ENCODE data around the gene ASPRV1. TPM values are rescaled to one million over a fixed set of nuclear protein-coding genes. Genes with fewer than 3 reads are reported as not detected.
"Not testable (repeated sequence)": the region's sequence is repeated elsewhere in the genome, so short reads cannot be mapped to it uniquely, and the experiment has no call there.

The ASPRV1 gene
- polyA plus RNA-seq, 1 donor (not counting 4 experiments of a cell fraction or from before 2014, with no cell fraction given), result 1.5 TPM

DNA sequence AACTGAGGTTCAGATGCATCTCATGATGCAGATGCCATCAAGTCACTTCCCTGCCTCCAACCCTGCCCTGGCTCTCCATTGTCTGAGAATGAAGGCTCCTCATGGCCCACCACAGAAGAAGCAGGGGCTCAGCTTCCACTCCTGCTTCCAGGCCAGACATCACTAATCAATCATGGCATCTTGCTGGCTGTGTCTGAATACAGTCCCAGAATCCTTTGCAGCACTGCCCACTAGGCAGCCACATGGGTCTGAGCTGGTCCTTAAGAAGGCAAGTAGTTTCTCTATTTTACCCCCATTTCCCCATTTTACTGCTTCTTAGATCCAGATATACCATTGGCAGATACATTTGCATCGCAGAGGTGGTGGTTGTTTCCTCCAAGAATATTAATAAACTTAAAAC lies 7.3 kb downstream of the ASPRV1 start:
- DNase-seq (ENCODE audit: low read depth, low spot score), result no peak
- dilution Hi-C loops (cut with MboI; ENCODE audit: extremely low pct_ligation_motif_present, low sequenced_read_pairs), result no loop called here
- Histone ChIP-seq H2AFZ (ENCODE audit: control insufficient read depth, low read length) (no peak overlapping the region), H3K27ac (ENCODE audit: control insufficient read depth, insufficient read depth, low read length) (no peak overlapping the region), H3K4me2 (ENCODE audit: control insufficient read depth, extremely low read depth, insufficient read depth, low read depth, low read length) (no peak overlapping the region), H3K27me3 (ENCODE audit: control insufficient read depth, extremely low read depth, insufficient read depth, low read length) (no peaks in the 10 kb centered on the region), H3K36me3 (ENCODE audit: control insufficient read depth in 2 of 2, extremely low read depth in 1 of 2, insufficient read depth in 2 of 2, low read length in 2 of 2) (no peaks in the 10 kb centered on the region), H3K4me3 (ENCODE audit: control insufficient read depth in 2 of 3, extremely low read depth in 1 of 3, insufficient read depth in 2 of 3, low read depth in 1 of 3, low read length in 3 of 3) (no peak overlapping the region), H3K4me1 (ENCODE audit: control insufficient read depth, extremely low read depth, insufficient read depth, low read length) (no peaks in the 10 kb centered on the region), H4K20me1 (ENCODE audit: control insufficient read depth, extremely low read depth, insufficient read depth, low read length) (no peaks in the 10 kb centered on the region), H3K9me1 (ENCODE audit: control insufficient read depth, extremely low read depth, insufficient read depth, low read length) (no peaks in the 10 kb centered on the region), H3K79me2 (ENCODE audit: control insufficient read depth, insufficient read depth, low read length) (no peaks in the 10 kb centered on the region), H3K9ac (ENCODE audit: control insufficient read depth, extremely low read depth, insufficient read depth, low read length) (no peak overlapping the region), H3K9me3 (ENCODE audit: control insufficient read depth, low read depth, low read length) (no peaks in the 10 kb centered on the region)
- no peak for TF ChIP-seq EZH2 (IDR thresholded peaks at IDR 0.05; ENCODE audit: low read length)
- TF ChIP-seq, protein P1, sequence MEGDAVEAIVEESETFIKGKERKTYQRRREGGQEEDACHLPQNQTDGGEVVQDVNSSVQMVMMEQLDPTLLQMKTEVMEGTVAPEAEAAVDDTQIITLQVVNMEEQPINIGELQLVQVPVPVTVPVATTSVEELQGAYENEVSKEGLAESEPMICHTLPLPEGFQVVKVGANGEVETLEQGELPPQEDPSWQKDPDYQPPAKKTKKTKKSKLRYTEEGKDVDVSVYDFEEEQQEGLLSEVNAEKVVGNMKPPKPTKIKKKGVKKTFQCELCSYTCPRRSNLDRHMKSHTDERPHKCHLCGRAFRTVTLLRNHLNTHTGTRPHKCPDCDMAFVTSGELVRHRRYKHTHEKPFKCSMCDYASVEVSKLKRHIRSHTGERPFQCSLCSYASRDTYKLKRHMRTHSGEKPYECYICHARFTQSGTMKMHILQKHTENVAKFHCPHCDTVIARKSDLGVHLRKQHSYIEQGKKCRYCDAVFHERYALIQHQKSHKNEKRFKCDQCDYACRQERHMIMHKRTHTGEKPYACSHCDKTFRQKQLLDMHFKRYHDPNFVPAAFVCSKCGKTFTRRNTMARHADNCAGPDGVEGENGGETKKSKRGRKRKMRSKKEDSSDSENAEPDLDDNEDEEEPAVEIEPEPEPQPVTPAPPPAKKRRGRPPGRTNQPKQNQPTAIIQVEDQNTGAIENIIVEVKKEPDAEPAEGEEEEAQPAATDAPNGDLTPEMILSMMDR (optimal IDR thresholded peaks at IDR 0.05 in 1 of 3, IDR thresholded peaks at IDR 0.05 in 1 of 3, conservative IDR thresholded peaks at IDR 0.05 in 1 of 3; ENCODE audit: extremely low read depth in 1 of 3, insufficient read depth in 2 of 3, low read length in 3 of 3), result no peak
- FAIRE-seq, result no peak

DNA sequence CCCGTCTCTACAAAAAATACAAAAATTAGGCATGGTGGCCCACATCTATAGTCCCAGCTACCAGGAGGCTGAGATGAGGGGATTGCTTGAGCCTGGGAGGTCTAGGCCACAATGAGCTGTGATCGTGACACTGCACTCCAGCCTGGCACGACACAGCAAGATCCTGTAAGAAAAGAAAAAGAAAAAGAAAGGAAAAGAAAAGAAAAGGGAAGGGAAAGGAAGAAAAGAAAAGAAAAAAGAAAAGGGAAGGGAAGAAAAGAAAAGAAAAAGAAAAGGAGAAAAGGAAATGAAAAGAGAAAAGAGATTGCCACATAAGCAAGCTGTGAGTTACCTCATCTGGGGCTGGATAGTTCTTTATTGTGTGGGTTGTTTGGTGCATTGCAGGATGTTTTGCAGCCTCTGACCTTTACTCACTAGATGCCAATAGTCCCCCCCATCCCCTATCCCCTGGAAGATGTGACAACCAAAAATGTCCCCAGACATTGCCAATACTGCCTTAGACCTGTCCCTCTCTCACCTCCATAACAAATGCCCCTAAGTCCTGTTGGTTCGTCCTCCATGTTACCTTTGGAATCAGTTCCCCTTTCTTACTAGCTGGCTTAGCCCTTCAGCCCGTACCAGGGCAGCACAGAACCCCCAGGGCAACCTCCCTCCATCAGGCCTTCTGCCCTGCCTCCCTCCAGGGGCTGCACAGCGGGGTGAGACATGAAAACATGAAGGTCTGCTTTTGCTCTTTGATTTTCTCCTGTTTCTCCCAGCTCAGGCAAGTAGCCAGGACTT lies 8.9 kb downstream of the ASPRV1 start:
- no peaks in the 10 kb centered on the region for H4K20me1 ChIP-seq (ENCODE audit: control insufficient read depth, extremely low read depth, insufficient read depth, low read length)
- H3K9me3 ChIP-seq (ENCODE audit: control insufficient read depth, low read depth, low read length), result no peaks in the 10 kb centered on the region
- dilution Hi-C loops (cut with MboI; ENCODE audit: extremely low pct_ligation_motif_present, low sequenced_read_pairs), result no loop called here
- no peak overlapping the region for H3K4me2 ChIP-seq (ENCODE audit: control insufficient read depth, extremely low read depth, insufficient read depth, low read depth, low read length)
- H2AFZ ChIP-seq (ENCODE audit: control insufficient read depth, low read length), result no peak overlapping the region
- H3K36me3 ChIP-seq (ENCODE audit: control insufficient read depth in 2 of 2, extremely low read depth in 1 of 2, insufficient read depth in 2 of 2, low read length in 2 of 2), result no peaks in the 10 kb centered on the region
- peaks cover 3% of the 10 kb centered on the region for H3K4me1 ChIP-seq (ENCODE audit: control insufficient read depth, extremely low read depth, insufficient read depth, low read length)
- no peak for FAIRE-seq
- H3K79me2 ChIP-seq (ENCODE audit: control insufficient read depth, insufficient read depth, low read length), result no peaks in the 10 kb centered on the region
- H3K4me3 ChIP-seq (ENCODE audit: control insufficient read depth in 2 of 3, extremely low read depth in 1 of 3, insufficient read depth in 2 of 3, low read depth in 1 of 3, low read length in 3 of 3), result no peak overlapping the region
- TF ChIP-seq, protein P1 (optimal IDR thresholded peaks at IDR 0.05 in 1 of 3, IDR thresholded peaks at IDR 0.05 in 1 of 3, conservative IDR thresholded peaks at IDR 0.05 in 1 of 3; ENCODE audit: extremely low read depth in 1 of 3, insufficient read depth in 2 of 3, low read length in 3 of 3), result no peak
- TF ChIP-seq EZH2 (IDR thresholded peaks at IDR 0.05; ENCODE audit: low read length), result no peak
- H3K27ac ChIP-seq (ENCODE audit: control insufficient read depth, insufficient read depth, low read length), result no peak overlapping the region
- H3K27me3 ChIP-seq (ENCODE audit: control insufficient read depth, extremely low read depth, insufficient read depth, low read length), result no peaks in the 10 kb centered on the region
- no peak overlapping the region for H3K9ac ChIP-seq (ENCODE audit: control insufficient read depth, extremely low read depth, insufficient read depth, low read length)
- no peak for DNase-seq (ENCODE audit: low read depth, low spot score)
- no peaks in the 10 kb centered on the region for H3K9me1 ChIP-seq (ENCODE audit: control insufficient read depth, extremely low read depth, insufficient read depth, low read length)

DNA sequence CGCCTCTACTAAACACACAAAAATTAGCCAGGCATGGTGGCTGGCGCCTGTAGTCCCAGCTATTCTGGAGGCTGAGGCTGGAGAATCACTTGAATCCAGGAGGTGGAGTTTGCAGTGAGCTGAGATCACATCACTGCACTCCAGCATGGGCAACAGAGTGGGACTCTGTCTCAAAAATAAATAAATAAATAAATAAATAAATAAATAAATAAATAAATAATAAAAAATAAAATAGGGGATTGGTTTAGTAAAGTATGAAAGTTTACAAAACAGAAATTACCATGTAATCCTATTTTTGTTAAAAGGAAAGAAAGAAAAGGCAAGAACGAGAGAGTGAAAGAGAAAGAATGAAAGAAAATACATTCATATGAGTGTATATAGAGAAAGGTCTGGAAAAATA lies 10.8 kb downstream of the ASPRV1 start:
- DNase-seq (ENCODE audit: low read depth, low spot score); H3K9me3 ChIP-seq (ENCODE audit: control insufficient read depth, low read depth, low read length); H3K4me2 ChIP-seq (ENCODE audit: control insufficient read depth, extremely low read depth, insufficient read depth, low read depth, low read length); H3K4me3 ChIP-seq (ENCODE audit: control insufficient read depth in 2 of 3, extremely low read depth in 1 of 3, insufficient read depth in 2 of 3, low read depth in 1 of 3, low read length in 3 of 3); H3K36me3 ChIP-seq (ENCODE audit: control insufficient read depth in 2 of 2, extremely low read depth in 1 of 2, insufficient read depth in 2 of 2, low read length in 2 of 2); H3K27me3 ChIP-seq (ENCODE audit: control insufficient read depth, extremely low read depth, insufficient read depth, low read length); H4K20me1 ChIP-seq (ENCODE audit: control insufficient read depth, extremely low read depth, insufficient read depth, low read length); H3K27ac ChIP-seq (ENCODE audit: control insufficient read depth, insufficient read depth, low read length); dilution Hi-C loops (cut with MboI; ENCODE audit: extremely low pct_ligation_motif_present, low sequenced_read_pairs); FAIRE-seq; H3K79me2 ChIP-seq (ENCODE audit: control insufficient read depth, insufficient read depth, low read length); H3K9me1 ChIP-seq (ENCODE audit: control insufficient read depth, extremely low read depth, insufficient read depth, low read length); H2AFZ ChIP-seq (ENCODE audit: control insufficient read depth, low read length); H3K9ac ChIP-seq (ENCODE audit: control insufficient read depth, extremely low read depth, insufficient read depth, low read length): not testable (repeated sequence)
- peaks cover 21% of the 10 kb centered on the region for H3K4me1 ChIP-seq (ENCODE audit: control insufficient read depth, extremely low read depth, insufficient read depth, low read length)
